Activated effector memory CD4-positive, alpha-beta T cell treated with Interleukin-2 at 50 U/mL for 16 hours (primary cell): ENCODE data around the gene MED27.

Source experiments
- DNase-seq: peaks from one replicate; pipeline ENCODE4 v3.0.0-alpha.2; 2020

Gene MED27

DNA sequence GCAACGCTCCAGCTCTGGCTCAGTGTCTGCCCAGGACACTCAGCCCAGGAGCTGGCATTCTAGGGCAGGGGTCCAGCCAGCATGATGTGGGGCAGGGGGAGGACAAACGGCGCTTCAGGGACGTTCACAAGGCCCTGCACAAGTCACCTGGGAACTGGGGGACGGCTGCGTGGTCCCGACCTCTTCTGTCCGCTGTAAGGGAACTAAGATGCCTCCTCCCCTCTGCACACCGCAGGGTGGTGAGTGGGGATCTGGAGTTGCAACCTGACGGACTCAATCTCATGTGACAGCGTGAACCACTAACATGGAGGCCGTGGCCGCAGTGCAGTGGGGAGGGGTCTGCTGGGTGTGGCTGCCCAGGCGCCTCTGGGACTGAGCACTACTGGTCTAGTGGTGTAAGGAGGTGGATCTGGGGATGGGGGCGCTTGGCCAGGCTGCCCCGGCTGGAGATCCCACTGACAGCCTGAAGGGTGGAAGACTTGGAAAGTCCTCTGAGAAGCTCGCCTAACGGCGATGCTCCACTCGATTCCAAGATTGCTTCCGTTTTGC, 251.8 kb downstream of the MED27 start:
- DNase-seq: no peak

DNA sequence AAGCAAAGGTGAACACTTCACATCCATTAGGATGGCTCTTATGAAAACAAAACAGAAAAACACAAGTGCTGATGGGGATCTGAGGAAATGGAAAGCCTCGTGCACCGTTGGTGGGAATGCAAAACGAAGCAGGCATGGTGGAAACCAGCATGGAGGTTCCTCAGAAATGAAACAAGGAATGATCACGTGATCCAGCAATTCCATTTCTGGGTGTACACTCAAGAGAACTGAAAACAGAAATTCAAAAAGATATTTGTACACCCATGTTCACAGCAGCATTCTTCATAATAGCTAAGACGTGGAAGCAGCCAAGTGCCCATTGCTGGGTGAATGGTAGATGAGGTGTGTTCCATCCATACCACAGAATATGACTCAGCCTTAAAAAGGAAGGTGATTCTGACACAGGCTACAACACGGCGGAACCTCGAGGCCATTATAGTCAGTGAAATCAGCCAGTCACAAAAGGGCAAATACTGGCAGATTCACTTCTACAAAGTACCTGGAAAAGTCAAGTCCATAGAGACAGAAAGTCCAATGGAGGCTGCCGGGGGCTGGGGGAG, 252.6 kb downstream of the MED27 start:
- DNase-seq: no peak

GRCh38 chr9:131826053-131826452, 253.6 kb downstream of the MED27 start:
- DNase-seq: no peak

- DNase-seq: no peak
Measured at GRCh38 chr9:131824953-131825495, 254.6 kb downstream of the MED27 start.

- DNase-seq: no peak
Measured at GRCh38 chr9:131824155-131824594, 255.5 kb downstream of the MED27 start.

GRCh38 chr9:131823701-131824146, 255.9 kb downstream of the MED27 start:
- DNase-seq: no peak

GRCh38 chr9:131818089-131818488, 261.6 kb downstream of the MED27 start:
- DNase-seq: no peak

DNA sequence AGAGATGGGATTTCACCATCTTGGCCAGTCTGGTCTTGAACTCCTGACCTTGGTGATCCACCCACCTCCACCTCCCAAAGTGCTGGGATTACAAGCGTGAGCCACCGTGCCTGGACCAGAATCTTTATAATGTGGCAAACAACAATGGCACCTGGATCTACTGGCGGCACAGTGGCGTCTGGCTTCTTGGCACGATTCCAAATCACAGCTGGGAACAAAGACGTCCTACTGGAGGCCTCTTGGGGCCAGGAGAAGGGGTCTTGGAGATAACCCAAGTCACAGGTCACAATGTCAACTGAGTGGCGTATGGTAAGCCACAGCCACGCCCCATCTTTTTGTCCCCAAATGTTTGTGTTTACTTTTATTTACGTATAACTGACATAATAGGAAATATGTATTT, 262.0 kb downstream of the MED27 start:
- DNase-seq: no peak

DNA sequence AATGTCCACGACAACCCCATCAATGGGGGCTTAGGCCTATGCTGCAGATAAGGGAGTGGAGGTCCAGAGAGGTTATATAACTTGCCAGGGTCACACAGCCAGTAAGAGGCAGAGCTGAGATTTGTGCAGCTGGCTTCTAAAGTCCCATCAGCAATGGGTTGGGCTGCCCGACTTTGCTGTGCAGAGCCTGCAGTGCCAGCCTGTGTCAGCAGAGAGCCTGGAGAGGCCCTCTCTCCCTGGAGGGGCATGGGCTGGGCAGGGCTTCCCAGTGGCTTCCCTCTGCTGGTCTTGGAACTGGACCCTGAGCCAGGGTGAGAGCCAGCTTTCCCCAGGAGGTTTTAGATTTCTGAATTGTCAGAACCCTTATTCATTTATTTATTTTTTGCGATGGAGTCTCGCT, 262.6 kb downstream of the MED27 start:
- no peak for DNase-seq

DNA sequence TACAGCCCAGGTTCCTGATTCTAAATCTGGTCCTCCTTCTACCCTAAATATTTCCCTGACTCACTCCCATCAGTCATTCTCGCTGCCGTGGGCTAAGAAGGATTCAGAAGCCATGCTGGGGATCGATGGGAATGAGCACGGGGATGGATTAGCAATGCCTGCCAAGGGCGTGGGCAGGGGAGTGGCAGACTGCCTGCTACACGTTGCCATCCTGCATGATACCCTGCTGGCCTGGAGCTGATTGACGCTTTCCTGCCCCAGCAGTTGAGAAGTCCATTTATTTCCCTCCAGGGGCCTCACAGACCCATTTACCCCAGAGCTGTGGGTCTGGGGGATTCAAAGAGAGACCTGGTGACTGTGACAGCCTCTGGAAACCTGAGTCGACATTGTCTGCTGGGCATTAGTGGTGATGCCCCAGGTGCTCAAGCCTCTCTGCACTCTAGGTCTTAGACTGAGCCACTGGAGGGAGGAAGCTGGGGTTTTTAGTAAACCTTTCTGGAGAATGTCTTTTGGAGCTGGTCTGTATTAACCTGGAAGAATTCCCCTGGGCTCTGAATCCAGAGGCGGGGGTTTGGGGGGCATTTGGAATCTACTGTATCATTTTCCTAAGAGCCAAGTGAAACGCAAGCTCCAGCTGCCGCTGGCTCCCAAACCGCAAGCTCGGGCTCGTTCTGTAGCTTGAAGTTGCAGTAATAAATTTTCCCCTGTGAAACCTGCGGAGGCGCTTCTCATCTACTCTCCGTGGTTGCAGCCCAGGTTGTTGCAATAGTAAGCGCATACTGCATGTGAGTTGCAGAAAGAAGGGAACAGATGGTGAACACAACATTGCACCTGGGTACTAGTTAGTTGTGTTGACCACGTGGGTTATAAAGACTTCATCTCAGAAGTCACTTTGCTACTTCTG, 263.4 kb downstream of the MED27 start:
- DNase-seq: no peak

GRCh38 chr9:131814707-131815106, 265.0 kb downstream of the MED27 start:
- no peak for DNase-seq

DNA sequence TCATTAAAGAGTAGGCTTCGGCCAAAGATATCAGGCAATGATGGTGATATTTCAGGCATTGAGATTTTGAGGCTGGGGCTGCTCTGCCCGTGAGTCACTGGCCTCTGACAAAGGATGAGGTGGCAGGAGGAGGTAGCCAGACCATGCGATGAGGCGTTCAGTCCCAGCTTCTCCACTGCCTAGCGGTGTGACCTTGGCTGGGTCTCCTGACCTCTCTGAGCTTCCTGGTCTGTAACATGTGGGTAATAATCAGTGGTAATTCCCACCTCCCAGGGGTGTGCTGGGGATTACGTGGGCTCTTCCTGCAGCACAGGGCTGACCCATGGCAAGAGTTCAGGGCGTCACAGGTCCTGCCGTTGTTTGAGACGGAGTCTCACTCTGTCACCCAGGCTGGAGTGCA, 266.6 kb downstream of the MED27 start:
- DNase-seq: no peak

GRCh38 chr9:131812116-131812790, 267.4 kb downstream of the MED27 start:
- no peak for DNase-seq

DNA sequence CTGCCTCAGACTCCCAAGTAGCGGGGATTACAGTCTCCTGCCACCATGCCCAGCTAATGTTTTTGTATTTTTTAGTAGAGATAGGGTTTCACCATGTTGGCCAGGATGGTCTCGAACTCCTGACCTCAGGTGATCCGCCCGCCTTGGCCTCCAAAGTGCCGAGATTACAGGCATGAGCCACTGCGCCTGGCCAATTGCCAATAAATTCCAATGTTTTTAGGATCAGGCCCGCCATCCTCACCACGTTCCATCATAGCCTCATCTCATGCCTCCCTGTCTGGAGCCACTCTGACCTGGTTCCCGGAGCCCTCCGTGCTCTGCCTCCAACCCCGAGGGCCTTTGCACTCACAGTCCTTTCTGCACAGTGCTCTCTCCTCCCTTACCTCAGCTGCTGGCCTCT, 268.3 kb downstream of the MED27 start:
- DNase-seq: no peak

DNA sequence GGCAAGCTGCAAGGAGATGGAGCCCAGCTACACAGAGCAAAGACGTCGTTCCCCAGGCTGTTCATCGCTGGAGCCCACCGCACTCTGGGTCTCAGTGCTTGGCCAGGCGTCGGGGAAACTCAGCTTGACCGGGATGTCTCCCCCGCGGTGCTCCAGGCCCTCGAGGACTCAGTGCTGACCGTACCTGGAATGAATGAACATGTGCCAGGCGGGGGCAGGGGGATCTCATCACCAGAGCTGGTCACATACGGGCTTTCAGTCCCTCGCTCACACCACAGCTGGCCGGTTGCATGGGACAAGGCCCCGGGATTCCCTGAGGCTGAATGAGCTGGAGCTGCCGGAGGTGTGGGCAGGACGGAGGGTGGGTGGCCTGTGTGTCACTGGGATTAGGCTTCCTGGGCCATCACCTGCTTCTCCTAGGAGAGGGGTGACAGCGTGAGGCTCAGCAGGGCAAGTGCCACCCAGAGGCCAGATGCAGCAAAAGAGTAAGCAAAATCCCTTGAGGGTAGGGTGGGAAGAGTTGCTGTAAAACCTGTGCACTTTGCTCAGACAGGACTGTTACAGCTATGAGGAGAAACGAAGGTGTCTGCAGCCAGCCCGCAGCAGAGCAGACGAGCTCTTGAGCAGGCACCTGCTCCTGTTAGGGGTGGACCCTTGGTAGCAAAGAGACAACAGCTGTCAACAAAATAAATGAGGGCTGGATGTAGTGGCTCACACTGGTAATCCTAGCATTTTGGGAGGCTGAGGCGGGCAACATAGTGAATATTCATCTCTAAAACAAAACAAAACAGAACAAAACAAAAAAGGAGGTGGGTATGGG, 269.1 kb downstream of the MED27 start:
- DNase-seq: no peak
